ENCODE results near the gene SRGAP3. TPM values are rescaled to one million over a fixed set of nuclear protein-coding genes. Genes with fewer than 3 reads are reported as not detected.

Gene SRGAP3
- total RNA-seq, 4 donors from 2014 or later: 2.0 to 6.9 (median 4.8) TPM

DNA sequence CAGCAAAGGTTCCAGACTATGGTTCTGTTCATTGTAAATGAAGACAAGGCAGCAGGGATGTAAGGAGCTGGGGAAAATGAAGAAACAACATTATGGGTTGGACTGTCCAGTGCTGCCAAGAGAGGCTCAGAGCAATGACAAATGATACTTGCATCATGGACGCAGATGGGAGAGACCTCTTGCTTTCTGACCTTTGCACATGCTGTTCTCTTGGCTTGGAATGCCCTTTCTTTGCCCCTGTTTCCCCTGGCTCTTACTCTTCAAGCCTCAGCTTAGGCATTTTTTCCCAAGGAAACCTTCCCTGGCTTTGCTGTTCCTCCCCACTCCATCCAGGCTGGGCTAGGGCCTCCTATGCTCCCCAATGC is 226.2 kb downstream of the SRGAP3 start:
- Histone ChIP-seq H3K27ac (no peak overlapping the region), H3K4me3 (no peak overlapping the region), H3K9me3 (no peaks in the 10 kb centered on the region), H3K4me1 (peaks cover 0 to 19% (median 10%) of the 10 kb centered on the region in 3 donors), H3K36me3 (peaks cover 0 to 7% of the 10 kb centered on the region in 2 donors), H3K27me3 (no peaks in the 10 kb centered on the region)
- TF ChIP-seq POLR2A (IDR thresholded peaks at IDR 0.05): no peak
- no peak for TF ChIP-seq EP300 (IDR thresholded peaks at IDR 0.05)
- TF ChIP-seq CTCF (IDR thresholded peaks at IDR 0.05): no peak
- TF ChIP-seq POLR2AphosphoS5 (IDR thresholded peaks at IDR 0.05): no peak
- no peak for ATAC-seq
- WGBS, 2 donors (ENCODE audit: low coverage in 1 of 2): 67 to 100% methylated on average over 1 of the region's 1 CpG

DNA sequence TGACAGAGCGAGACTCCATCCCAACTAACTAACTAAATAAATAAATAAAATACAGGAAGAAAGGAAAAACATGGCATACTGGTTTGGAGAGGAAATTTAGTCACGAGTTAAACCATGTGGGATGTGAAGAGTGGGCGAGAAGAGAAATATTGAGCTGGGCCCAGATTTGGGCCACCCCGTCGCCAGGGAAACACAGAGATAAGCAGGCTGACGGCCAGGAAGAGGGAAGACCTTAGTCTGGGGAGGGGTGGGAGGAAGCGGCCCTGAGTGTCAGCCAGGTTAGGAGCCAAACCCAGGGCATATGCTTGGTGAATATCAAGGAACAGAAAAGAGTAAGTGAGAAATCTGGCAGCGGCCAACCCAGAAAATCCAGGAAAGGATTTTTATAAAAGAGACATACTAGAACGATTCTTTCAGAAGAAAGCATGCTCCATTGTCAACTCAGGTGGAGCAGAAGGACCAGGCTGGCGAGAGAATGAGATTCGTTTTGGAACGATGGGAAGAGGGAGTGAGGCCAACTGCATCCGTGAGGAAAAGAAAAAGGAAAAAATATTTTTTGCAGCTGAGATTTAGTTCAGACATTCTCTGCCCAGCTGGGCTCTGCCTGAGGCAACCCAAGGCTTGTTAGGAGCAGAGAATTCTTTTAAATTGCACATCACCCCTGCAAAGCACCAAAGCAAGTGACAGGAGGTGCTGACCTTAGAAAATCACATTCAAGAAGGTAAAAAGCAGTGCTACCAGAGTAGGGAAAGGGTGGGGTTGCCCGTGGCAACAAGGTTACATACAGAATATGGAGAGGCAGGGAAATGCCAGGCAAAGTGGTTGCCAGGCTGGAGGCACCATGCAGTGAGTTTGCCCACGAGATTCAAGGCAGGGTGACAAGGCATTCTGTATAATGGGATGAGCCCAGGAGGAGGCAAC is 226.9 kb downstream of the SRGAP3 start:
- no peak overlapping the region for H3K27ac ChIP-seq
- H3K27me3 ChIP-seq: no peaks in the 10 kb centered on the region
- peaks cover 0 to 7% of the 10 kb centered on the region in 2 donors for H3K36me3 ChIP-seq
- no peak for ATAC-seq
- WGBS, 2 donors (ENCODE audit: low coverage in 1 of 2): 61 to 90% methylated on average over 8 to 15 of the region's 15 CpGs
- H3K4me1 ChIP-seq: peaks cover 0 to 12% (median 3%) of the 10 kb centered on the region in 3 donors
- no peaks in the 10 kb centered on the region for H3K9me3 ChIP-seq
- no peak overlapping the region for H3K4me3 ChIP-seq
- no peak for TF ChIP-seq CTCF (IDR thresholded peaks at IDR 0.05)
- no peak for TF ChIP-seq POLR2AphosphoS5 (IDR thresholded peaks at IDR 0.05)
- no peak for TF ChIP-seq EP300 (IDR thresholded peaks at IDR 0.05)
- no peak for TF ChIP-seq POLR2A (IDR thresholded peaks at IDR 0.05)

DNA sequence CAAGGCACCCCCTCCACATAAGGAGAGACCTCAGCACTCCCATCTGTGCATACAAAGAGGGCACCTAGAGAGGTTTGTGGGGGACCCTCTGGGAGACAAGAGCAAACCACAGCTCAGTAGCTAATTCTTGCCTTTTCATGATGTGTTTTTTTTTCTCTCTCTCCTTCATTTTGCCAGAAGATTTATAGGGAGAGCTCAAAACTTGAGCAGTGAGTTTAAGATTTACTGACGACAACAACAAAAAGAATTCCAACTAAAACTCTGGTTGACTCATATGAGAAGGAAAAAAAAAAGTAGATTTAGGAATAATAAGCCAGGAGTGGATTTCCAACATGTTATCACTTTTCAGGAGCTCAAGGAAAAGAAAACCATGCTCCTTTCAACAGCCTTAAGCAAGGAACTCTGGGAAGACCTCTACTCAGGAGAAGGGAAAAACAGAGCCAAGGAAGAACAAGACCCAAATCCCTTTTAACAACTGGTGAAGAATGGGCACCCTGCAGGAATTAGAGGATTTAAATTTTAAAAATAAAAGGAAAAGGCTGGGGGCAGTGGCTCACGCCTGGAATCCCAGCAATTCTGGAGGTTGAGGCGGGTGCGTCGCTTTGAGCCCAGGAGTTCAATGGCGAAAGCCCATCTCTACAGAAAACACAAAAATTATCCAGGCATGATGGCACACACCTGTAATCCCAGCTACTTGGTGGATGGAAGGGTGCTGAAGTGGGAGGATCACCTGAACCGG is 228.0 kb downstream of the SRGAP3 start:
- H3K27ac ChIP-seq: no peak overlapping the region
- H3K9me3 ChIP-seq: no peaks in the 10 kb centered on the region
- no peak overlapping the region for H3K4me3 ChIP-seq
- H3K4me1 ChIP-seq: peaks cover 0 to 8% (median 0%) of the 10 kb centered on the region in 3 donors
- H3K36me3 ChIP-seq: peaks cover 0 to 7% of the 10 kb centered on the region in 2 donors
- no peak for ATAC-seq
- no peak for TF ChIP-seq POLR2AphosphoS5 (IDR thresholded peaks at IDR 0.05)
- TF ChIP-seq CTCF (IDR thresholded peaks at IDR 0.05): no peak
- no peak for TF ChIP-seq EP300 (IDR thresholded peaks at IDR 0.05)
- no peak for TF ChIP-seq POLR2A (IDR thresholded peaks at IDR 0.05)
- no peaks in the 10 kb centered on the region for H3K27me3 ChIP-seq
- 84 to 97% methylated on average over 6 of the region's 7 CpGs for WGBS, 2 donors (ENCODE audit: low coverage in 1 of 2)

GRCh38 chr3:9020426-9020825 is 229.0 kb downstream of the SRGAP3 start:
- Histone ChIP-seq H3K36me3 (peaks cover 0 to 7% of the 10 kb centered on the region in 2 donors), H3K27me3 (no peaks in the 10 kb centered on the region), H3K4me3 (no peak overlapping the region), H3K27ac (no peak overlapping the region), H3K4me1 (peaks cover 0 to 8% (median 0%) of the 10 kb centered on the region in 3 donors), H3K9me3 (no peaks in the 10 kb centered on the region)
- no peak for TF ChIP-seq POLR2AphosphoS5 (IDR thresholded peaks at IDR 0.05)
- TF ChIP-seq EP300 (IDR thresholded peaks at IDR 0.05): no peak
- no peak for TF ChIP-seq POLR2A (IDR thresholded peaks at IDR 0.05)
- TF ChIP-seq CTCF (IDR thresholded peaks at IDR 0.05): no peak
- 89 to 97% methylated on average over 4 of the region's 6 CpGs for WGBS, 2 donors (ENCODE audit: low coverage in 1 of 2)
- ATAC-seq: no peak

Measured in gastroesophageal sphincter (tissue), 4 donors.